A172 (cell line): Measurements from ENCODE around the gene MAPKAP1. TPM values are rescaled to one million over a fixed set of nuclear protein-coding genes. Genes with fewer than 3 reads are reported as not detected.

Experiments used
- DNase-seq: peaks from one replicate; pipeline ENCODE4 v3.0.0-alpha.2; 2015; ENCODE audit warnings: low spot score
- total RNA-seq: library from RNA; depleted of rRNA; stranded (reverse); fragments of >200 nt; shearing (Covaris generic); gene quantifications from 2 replicates; pipeline ENCODE4 v1.2.3, GENCODE V29; 2014

The MAPKAP1 gene
- total RNA-seq, 1 experiment from 2014 or later: 155 TPM

- DNase-seq: no peak
Measured at GRCh38 chr9:125536167-125536772, 170.7 kb downstream of the MAPKAP1 start.

GRCh38 chr9:125534971-125535701 lies 171.9 kb downstream of the MAPKAP1 start:
- no peak for DNase-seq

- DNase-seq: no peak
Measured at GRCh38 chr9:125532812-125533594, 174.0 kb downstream of the MAPKAP1 start.

- no peak for DNase-seq
Measured at GRCh38 chr9:125532412-125532811, 174.6 kb downstream of the MAPKAP1 start.

GRCh38 chr9:125529589-125530515 lies 177.2 kb downstream of the MAPKAP1 start:
- no peak for DNase-seq

- no peak for DNase-seq
Measured at GRCh38 chr9:125529107-125529506, 177.9 kb downstream of the MAPKAP1 start.

- DNase-seq: no peak
Measured at GRCh38 chr9:125527471-125528002, 179.5 kb downstream of the MAPKAP1 start.

GRCh38 chr9:125525921-125526631 lies 180.9 kb downstream of the MAPKAP1 start:
- DNase-seq: no peak

GRCh38 chr9:125524583-125525355 lies 182.2 kb downstream of the MAPKAP1 start:
- DNase-seq: peak; percentile 77

GRCh38 chr9:125523681-125524080 lies 183.3 kb downstream of the MAPKAP1 start:
- no peak for DNase-seq

GRCh38 chr9:125522328-125522725 lies 184.7 kb downstream of the MAPKAP1 start:
- DNase-seq: peak; percentile 76

GRCh38 chr9:125521462-125522327 lies 185.3 kb downstream of the MAPKAP1 start:
- DNase-seq: peak; percentile 99

- DNase-seq: no peak
Measured at GRCh38 chr9:125519734-125520133, 187.3 kb downstream of the MAPKAP1 start.

- no peak for DNase-seq
Measured at GRCh38 chr9:125517577-125517976, 189.4 kb downstream of the MAPKAP1 start.

- no peak for DNase-seq
Measured at GRCh38 chr9:125515983-125516940, 190.7 kb downstream of the MAPKAP1 start.

GRCh38 chr9:125515281-125515680 lies 191.7 kb downstream of the MAPKAP1 start:
- no peak for DNase-seq

GRCh38 chr9:125514468-125514867 lies 192.5 kb downstream of the MAPKAP1 start:
- DNase-seq: no peak
